ENCODE data around the gene JAM3. TPM values are rescaled to one million over a fixed set of nuclear protein-coding genes. Genes with fewer than 3 reads are reported as not detected.

Gene JAM3
- total RNA-seq, 2 experiments from 2014 or later: 13.5 to 15.3 TPM

DNA sequence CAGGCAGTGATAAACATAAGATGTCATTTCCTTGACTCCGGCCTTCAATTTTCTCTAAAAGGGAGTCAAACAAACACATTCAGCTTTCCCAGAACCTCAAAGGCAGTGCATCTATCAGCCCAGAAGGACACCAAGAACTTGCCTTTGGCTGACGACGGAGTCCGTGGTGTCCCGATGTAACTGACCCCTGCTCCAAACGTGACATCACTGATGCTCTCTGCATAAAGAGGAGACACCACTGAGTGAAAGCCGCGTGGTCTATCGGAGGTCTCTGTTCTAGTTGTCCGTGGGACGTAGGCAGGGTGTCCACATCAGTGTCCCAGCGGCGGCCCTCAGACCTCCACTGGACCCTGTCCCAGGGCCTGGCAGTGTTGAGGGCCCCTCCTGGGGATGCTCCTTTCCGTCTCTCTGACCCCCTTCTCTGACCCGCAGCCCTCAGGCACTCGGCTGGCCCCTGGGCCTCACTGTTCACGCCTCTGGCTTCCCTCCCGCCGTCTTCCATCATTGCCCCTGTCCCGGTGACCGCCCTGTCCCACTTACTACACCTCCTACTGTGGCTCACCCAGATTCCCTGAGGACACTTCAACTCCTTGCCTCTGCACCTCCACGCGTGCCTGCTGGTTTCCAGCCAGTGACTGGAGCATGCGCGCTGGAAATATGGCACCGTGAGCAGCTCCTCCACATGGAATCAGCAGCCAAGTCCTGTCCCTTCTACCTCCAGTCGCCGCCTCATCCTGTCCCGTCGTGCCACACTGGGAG, 84.5 kb downstream of the JAM3 start:
- Histone ChIP-seq H3K4me3 (ENCODE audit: low read length) (no peak overlapping the region), H3K27me3 (ENCODE audit: control insufficient read depth in 1 of 2, insufficient read depth in 2 of 2, low read length in 2 of 2) (no peaks in the 10 kb centered on the region), H3K36me3 (ENCODE audit: insufficient read depth, low read length) (peaks cover 54% of the 10 kb centered on the region), H3K27ac (ENCODE audit: low read depth in 1 of 2, low read length in 2 of 2) (no peak overlapping the region), H3K9me3 (ENCODE audit: control insufficient read depth in 1 of 2, insufficient read depth in 1 of 2, low read length in 2 of 2) (no peaks in the 10 kb centered on the region), H3K4me1 (ENCODE audit: insufficient read depth, low read length) (no peaks in the 10 kb centered on the region)
- ATAC-seq (ENCODE audit: poor library complexity) (no peak), DNase-seq (no peak)
- TF ChIP-seq, protein P1, sequence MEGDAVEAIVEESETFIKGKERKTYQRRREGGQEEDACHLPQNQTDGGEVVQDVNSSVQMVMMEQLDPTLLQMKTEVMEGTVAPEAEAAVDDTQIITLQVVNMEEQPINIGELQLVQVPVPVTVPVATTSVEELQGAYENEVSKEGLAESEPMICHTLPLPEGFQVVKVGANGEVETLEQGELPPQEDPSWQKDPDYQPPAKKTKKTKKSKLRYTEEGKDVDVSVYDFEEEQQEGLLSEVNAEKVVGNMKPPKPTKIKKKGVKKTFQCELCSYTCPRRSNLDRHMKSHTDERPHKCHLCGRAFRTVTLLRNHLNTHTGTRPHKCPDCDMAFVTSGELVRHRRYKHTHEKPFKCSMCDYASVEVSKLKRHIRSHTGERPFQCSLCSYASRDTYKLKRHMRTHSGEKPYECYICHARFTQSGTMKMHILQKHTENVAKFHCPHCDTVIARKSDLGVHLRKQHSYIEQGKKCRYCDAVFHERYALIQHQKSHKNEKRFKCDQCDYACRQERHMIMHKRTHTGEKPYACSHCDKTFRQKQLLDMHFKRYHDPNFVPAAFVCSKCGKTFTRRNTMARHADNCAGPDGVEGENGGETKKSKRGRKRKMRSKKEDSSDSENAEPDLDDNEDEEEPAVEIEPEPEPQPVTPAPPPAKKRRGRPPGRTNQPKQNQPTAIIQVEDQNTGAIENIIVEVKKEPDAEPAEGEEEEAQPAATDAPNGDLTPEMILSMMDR (IDR thresholded peaks at IDR 0.05): no peak
- no peak overlapping the region for H3K27ac Mint-ChIP-seq
- CTCF ChIA-PET: no interaction called here
- intact Hi-C loops (cut with DNase I, micrococcal nuclease): no loop called here
- H3K9me3 Mint-ChIP-seq: no peaks in the 10 kb centered on the region
- peaks cover 69% of the 10 kb centered on the region for H3K36me3 Mint-ChIP-seq (ENCODE audit: low read depth)
- no peak overlapping the region for H3K4me3 Mint-ChIP-seq
- no peaks in the 10 kb centered on the region for H3K27me3 Mint-ChIP-seq
- POLR2A ChIA-PET: no interaction called here
- H3K4me1 Mint-ChIP-seq (ENCODE audit: low read depth): no peaks in the 10 kb centered on the region

DNA sequence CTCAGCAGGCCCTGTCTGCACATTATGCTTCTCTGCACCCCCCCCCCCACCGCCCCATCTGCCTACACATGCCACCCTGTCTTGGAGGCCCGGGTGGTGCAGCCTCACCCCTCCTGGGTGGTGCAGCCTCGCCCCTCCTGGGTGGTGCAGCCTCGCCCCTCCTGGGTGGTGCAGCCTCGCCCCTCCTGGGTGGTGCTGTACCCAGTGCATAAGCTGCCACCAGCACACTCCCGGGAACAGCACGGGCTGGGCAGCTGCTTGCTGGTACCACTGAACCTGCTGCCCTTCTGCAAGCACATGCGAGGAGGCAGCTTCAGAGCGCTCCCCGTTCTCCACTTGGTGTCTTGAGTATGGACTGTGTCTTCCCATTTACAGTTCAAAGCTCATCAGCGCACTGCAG, 85.6 kb downstream of the JAM3 start:
- H3K9me3 ChIP-seq (ENCODE audit: control insufficient read depth in 1 of 2, insufficient read depth in 1 of 2, low read length in 2 of 2): no peaks in the 10 kb centered on the region
- no peaks in the 10 kb centered on the region for H3K27me3 Mint-ChIP-seq
- no peaks in the 10 kb centered on the region for H3K4me1 ChIP-seq (ENCODE audit: insufficient read depth, low read length)
- DNase-seq (no peak), ATAC-seq (ENCODE audit: poor library complexity) (no peak)
- intact Hi-C loops (cut with DNase I, micrococcal nuclease): no loop called here
- TF ChIP-seq, protein P1 (IDR thresholded peaks at IDR 0.05): no peak
- ChIA-PET POLR2A (no interaction called here), CTCF (no interaction called here)
- no peak overlapping the region for H3K27ac Mint-ChIP-seq
- H3K27ac ChIP-seq (ENCODE audit: low read depth in 1 of 2, low read length in 2 of 2): no peak overlapping the region
- H3K36me3 ChIP-seq (ENCODE audit: insufficient read depth, low read length): peaks cover 59% of the 10 kb centered on the region
- H3K4me3 ChIP-seq (ENCODE audit: low read length): no peak overlapping the region
- H3K4me1 Mint-ChIP-seq (ENCODE audit: low read depth): no peaks in the 10 kb centered on the region
- no peak overlapping the region for H3K4me3 Mint-ChIP-seq
- peaks cover 71% of the 10 kb centered on the region for H3K36me3 Mint-ChIP-seq (ENCODE audit: low read depth)
- H3K9me3 Mint-ChIP-seq: no peaks in the 10 kb centered on the region
- no peaks in the 10 kb centered on the region for H3K27me3 ChIP-seq (ENCODE audit: control insufficient read depth in 1 of 2, insufficient read depth in 2 of 2, low read length in 2 of 2)

DNA sequence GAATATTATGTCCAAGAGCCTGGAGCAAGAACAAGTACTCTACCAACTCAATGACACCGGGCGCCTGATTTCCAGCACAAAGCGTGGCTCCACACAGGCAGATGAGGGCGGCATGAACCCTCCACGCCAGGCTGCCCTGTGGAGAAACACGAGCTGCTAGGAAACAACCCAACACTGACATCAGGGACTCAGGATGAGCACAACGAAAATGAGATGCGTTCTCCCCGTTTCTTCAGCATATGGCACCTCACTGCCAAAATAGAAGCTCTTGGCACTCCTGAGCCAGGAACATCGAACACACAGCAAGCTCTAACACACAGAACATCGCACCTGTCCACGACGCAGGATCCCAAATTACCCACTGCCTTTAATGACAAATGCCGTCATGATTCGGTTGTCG, 86.6 kb downstream of the JAM3 start:
- no peaks in the 10 kb centered on the region for H3K4me1 Mint-ChIP-seq (ENCODE audit: low read depth)
- H3K27me3 ChIP-seq (ENCODE audit: control insufficient read depth in 1 of 2, insufficient read depth in 2 of 2, low read length in 2 of 2): no peaks in the 10 kb centered on the region
- H3K4me1 ChIP-seq (ENCODE audit: insufficient read depth, low read length): no peaks in the 10 kb centered on the region
- no peak overlapping the region for H3K4me3 ChIP-seq (ENCODE audit: low read length)
- intact Hi-C loops (cut with DNase I, micrococcal nuclease): no loop called here
- H3K9me3 Mint-ChIP-seq: no peaks in the 10 kb centered on the region
- H3K27me3 Mint-ChIP-seq: no peaks in the 10 kb centered on the region
- H3K36me3 ChIP-seq (ENCODE audit: insufficient read depth, low read length): peaks cover 65% of the 10 kb centered on the region
- TF ChIP-seq, protein P1 (IDR thresholded peaks at IDR 0.05): no peak
- no peak overlapping the region for H3K27ac Mint-ChIP-seq
- H3K36me3 Mint-ChIP-seq (ENCODE audit: low read depth): peaks cover 80% of the 10 kb centered on the region
- no peak overlapping the region for H3K27ac ChIP-seq (ENCODE audit: low read depth in 1 of 2, low read length in 2 of 2)
- no peaks in the 10 kb centered on the region for H3K9me3 ChIP-seq (ENCODE audit: control insufficient read depth in 1 of 2, insufficient read depth in 1 of 2, low read length in 2 of 2)
- POLR2A ChIA-PET: no interaction called here
- DNase-seq (no peak), ATAC-seq (ENCODE audit: poor library complexity) (no peak)
- CTCF ChIA-PET: no interaction called here
- H3K4me3 Mint-ChIP-seq: no peak overlapping the region
